Measurements from ENCODE around the gene LSAMP.

DNA sequence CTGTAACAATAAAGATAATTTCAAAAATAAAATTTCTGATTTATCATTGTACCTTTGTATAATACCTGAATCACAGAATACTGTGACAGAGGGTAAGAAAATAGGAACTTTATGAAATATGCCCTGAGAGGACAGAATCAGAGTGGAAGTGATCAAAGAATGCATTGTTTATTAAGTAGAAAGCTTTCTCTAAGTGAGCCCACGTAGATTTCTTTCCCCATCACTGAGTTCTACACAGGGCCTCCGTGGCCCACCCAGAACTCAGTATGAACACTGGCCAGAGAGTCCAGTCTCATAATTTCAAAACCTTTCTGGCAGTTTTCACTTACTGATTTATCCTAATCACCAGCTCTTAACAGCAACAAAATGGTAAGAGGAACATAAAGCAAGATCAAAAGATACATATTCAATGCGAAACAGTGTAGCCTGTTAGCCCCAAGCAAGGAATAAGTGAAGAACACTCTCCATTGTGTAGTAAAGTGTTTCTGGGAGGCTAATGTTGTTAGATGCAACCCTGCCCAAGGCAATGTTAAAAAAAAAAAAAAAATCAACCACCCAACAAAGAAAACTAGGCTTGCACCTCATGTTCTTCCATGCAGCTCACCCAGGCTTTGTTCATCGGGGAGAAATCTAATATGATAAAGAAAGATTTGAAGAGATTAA lies 341.3 kb downstream of the LSAMP start:
- no peak for TF ChIP-seq CTCF (conservative IDR thresholded peaks at IDR 0.05)
- TF ChIP-seq EZH2 (IDR thresholded peaks at IDR 0.05; ENCODE audit: low read depth): no peak

Measured in PC-9 (cell line).